GM06990 (cell line): ENCODE measurements around the gene AZIN2.

Experiments
- DNase-seq: peaks from one replicate; pipeline ENCODE4 v3.0.0-alpha.2; 2011; ENCODE audit not compliant: insufficient read length; ENCODE audit errors: extremely low read depth
- H3K27me3 ChIP-seq: replicated peaks from 2 replicates; pipeline ENCODE4 v1.6.0; 2011; ENCODE audit warnings: low read length; ENCODE audit not compliant: control insufficient read depth, insufficient read depth
- H3K36me3 ChIP-seq: 2 replicates; pipeline ENCODE4 v1.5.1; 2011; ENCODE audit warnings: low read length; ENCODE audit not compliant: control insufficient read depth, insufficient read depth
- H3K4me3 ChIP-seq: replicated peaks from 2 replicates; pipeline ENCODE4 v1.5.1; 2011; ENCODE audit warnings: low read depth, mild to moderate bottlenecking, control low read depth, low read length
- TF ChIP-seq, protein P1 (sequence below): IDR thresholded peaks from 2 replicates; pipeline ENCODE4 v1.5.1; 2011; ENCODE audit warnings: low read length, control low read depth, mild to moderate bottlenecking, inconsistent platforms; ENCODE audit not compliant: insufficient read depth, poor library complexity, severe bottlenecking

AZIN2 gene

GRCh38 chr1:33153650-33154049 is 72.7 kb downstream of the AZIN2 start:
- H3K27me3 ChIP-seq = no peaks in the 10 kb centered on the region
- no peak for DNase-seq

DNA sequence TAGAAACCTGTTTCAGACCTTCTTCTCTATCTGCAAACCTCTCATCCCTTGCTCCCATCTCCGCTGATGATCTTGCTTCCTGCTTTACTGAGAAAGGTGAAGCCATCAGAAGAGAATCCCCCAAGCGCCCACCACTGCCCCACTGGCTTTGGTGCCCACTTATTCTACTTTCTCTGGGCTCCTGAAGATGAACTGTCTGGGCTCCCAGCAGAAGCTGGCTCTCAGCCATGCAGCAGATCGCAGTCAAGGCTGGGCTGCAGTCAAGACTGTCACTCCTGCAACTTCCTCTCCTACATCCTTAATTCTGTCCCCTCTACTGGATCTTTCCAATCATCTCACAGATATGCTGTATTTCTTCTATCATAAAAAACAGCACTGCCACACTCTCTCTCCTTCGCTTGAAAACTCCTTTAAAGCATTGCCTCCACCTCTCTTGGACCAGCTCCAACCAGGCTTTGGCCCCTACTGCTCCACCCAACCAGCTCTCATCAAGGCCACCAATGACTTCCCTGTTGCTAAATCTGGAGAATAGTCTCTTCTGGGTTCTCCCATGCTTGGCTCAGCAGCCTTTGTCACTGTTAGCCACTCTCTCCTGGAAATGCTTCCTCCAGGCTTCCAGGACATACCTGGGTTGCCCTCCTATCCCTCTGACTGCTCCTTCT is 75.1 kb downstream of the AZIN2 start:
- H3K27me3 ChIP-seq = no peaks in the 10 kb centered on the region
- no peaks in the 10 kb centered on the region; the same call in none of the 2 replicates for H3K36me3 ChIP-seq
- DNase-seq = no peak
- TF ChIP-seq, protein P1, sequence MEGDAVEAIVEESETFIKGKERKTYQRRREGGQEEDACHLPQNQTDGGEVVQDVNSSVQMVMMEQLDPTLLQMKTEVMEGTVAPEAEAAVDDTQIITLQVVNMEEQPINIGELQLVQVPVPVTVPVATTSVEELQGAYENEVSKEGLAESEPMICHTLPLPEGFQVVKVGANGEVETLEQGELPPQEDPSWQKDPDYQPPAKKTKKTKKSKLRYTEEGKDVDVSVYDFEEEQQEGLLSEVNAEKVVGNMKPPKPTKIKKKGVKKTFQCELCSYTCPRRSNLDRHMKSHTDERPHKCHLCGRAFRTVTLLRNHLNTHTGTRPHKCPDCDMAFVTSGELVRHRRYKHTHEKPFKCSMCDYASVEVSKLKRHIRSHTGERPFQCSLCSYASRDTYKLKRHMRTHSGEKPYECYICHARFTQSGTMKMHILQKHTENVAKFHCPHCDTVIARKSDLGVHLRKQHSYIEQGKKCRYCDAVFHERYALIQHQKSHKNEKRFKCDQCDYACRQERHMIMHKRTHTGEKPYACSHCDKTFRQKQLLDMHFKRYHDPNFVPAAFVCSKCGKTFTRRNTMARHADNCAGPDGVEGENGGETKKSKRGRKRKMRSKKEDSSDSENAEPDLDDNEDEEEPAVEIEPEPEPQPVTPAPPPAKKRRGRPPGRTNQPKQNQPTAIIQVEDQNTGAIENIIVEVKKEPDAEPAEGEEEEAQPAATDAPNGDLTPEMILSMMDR = no peak
- H3K4me3 ChIP-seq = no peak overlapping the region

More at GRCh38 chr1:33153650-33154049, 72.7 kb downstream of the AZIN2 start:
- H3K36me3 ChIP-seq = no peaks in the 10 kb centered on the region; the same call in none of the 2 replicates
- TF ChIP-seq, protein P1 = no peak
- H3K4me3 ChIP-seq = no peak overlapping the region

DNA sequence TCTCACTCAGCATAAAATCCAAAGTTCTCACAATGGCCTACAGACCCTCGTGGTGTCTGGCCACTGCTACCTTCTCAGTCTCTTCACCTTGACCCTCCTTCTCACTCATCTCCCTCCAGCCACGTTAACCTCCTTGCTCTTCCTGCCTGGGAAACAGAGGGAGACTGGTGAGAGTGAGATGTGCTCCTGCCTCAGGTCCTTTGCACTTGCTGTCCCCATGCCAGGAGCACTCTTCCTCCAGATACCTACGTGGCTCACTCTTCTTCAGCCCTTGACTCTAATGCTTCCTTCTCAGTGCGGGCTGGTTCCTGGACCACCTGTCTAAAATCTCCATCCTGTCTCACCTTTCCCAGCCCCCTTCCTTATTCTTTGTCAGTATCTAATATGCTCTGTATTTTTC is 76.2 kb downstream of the AZIN2 start:
- Histone ChIP-seq H3K27me3 (no peaks in the 10 kb centered on the region), H3K36me3 (no peaks in the 10 kb centered on the region; the same call in none of the 2 replicates), H3K4me3 (no peak overlapping the region)
- TF ChIP-seq, protein P1 = no peak
- no peak for DNase-seq

DNA sequence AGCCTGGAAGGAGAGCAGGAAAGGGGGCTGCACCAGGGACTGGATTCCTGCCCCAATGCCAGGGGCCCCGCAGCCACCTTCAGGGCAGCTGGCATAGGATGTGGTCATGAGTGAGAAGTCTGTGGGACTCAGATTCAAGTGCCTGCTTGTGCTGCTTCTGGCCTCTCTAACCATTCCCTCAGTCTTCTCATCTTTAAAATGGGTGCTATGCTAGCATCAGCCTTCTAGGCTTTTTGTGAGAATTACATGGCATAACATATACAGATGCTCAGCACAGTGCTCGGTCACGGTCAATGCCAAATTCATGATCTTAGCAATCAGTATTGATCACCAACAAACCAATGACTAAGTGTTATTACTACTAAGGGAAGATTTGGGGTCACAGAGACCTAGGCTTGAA is 77.4 kb downstream of the AZIN2 start:
- H3K4me3 ChIP-seq = no peak overlapping the region
- H3K27me3 ChIP-seq = no peaks in the 10 kb centered on the region
- H3K36me3 ChIP-seq = no peaks in the 10 kb centered on the region; the same call in none of the 2 replicates
- TF ChIP-seq, protein P1 = no peak
- no peak for DNase-seq

DNA sequence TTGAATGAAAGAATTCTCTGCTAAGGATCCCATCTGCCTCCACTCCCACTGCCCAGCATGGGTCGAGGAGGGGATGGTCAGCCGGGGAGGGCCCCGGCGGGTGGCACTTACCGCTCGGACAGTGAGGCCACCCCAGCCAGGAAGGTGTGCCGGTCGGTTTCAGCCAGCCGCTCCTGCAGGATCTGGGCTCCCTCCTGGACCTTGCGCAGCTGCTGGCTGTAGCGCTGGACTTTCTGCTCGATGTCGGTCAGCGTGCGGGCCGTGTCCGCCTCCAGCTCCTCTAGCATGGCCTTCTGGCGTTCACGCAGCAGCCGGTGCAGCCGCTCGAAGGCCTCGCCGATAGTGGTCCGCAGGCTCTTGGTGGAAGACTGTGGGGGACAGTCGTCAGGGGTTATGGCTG is 78.6 kb downstream of the AZIN2 start:
- no peak overlapping the region for H3K4me3 ChIP-seq
- no peaks in the 10 kb centered on the region; the same call in none of the 2 replicates for H3K36me3 ChIP-seq
- no peak for DNase-seq
- H3K27me3 ChIP-seq = no peaks in the 10 kb centered on the region
- TF ChIP-seq, protein P1 = no peak
